Caco-2 (cell line): ENCODE measurements around the gene LYST. TPM values are rescaled to one million over a fixed set of nuclear protein-coding genes. Genes with fewer than 3 reads are reported as not detected.

Source experiments
- BruUV-seq: library from RNA; stranded (reverse); fragments of 400-500 nt; replicated peaks from 2 replicates; lab custom pipeline; 2021; lab: Mats Ljungman, UMichigan
- CTCF ChIA-PET: fragments of 300-600 bp; sonication (Branson Sonifier 250); formaldehyde crosslinking; loops from one replicate; lab custom pipeline; 2022; ENCODE audit warnings: antibody characterized with exemption; lab: Charles Lee
- POLR2A ChIA-PET: fragments of 300-600 bp; sonication (Branson Sonifier 250); formaldehyde crosslinking; loops from one replicate; lab custom pipeline; 2022; ENCODE audit warnings: antibody characterized with exemption; lab: Charles Lee
- DNase-seq, 2 experiments: peaks; one replicate each; pipeline versions ENCODE4 v3.0.0 to v3.0.0-alpha.2; 2020 to 2022
- H3K27me3 ChIP-seq: replicated peaks from 2 replicates; pipeline ENCODE4 v1.6.0; 2011; ENCODE audit warnings: low read length; ENCODE audit not compliant: control insufficient read depth, insufficient read depth
- H3K36me3 ChIP-seq: 2 replicates; pipeline ENCODE4 v1.5.1; 2011; ENCODE audit warnings: low read length; ENCODE audit not compliant: control insufficient read depth, insufficient read depth
- H3K4me1 ChIP-seq: fragments of 250-450 bp; sonication (Bioruptor Pico); 2 replicates; pipeline ENCODE4 v1.5.1; 2020; ENCODE audit warnings: mild to moderate bottlenecking
- H3K4me3 ChIP-seq: 2 replicates; pipeline ENCODE4 v1.5.1; 2011; ENCODE audit warnings: low read depth, mild to moderate bottlenecking, control low read depth, low read length
- H3K9me3 ChIP-seq: fragments of 250-450 bp; sonication (Bioruptor Pico); 2 replicates; pipeline ENCODE4 v1.5.1; 2020; ENCODE audit warnings: mild to moderate bottlenecking, moderate library complexity
- H3K27ac Mint-ChIP-seq: one replicate; pipeline ENCODE4 v1.8.0; 2022; ENCODE audit warnings: mixed read lengths; ENCODE audit not compliant: unreplicated experiment
- H3K27me3 Mint-ChIP-seq: one replicate; pipeline ENCODE4 v1.8.0; 2022; ENCODE audit warnings: mixed read lengths; ENCODE audit not compliant: insufficient read depth, unreplicated experiment
- H3K36me3 Mint-ChIP-seq: one replicate; pipeline ENCODE4 v1.8.0; 2022; ENCODE audit warnings: mild to moderate bottlenecking, mixed read lengths; ENCODE audit not compliant: insufficient read depth, unreplicated experiment
- H3K4me1 Mint-ChIP-seq: one replicate; pipeline ENCODE4 v1.8.0; 2022; ENCODE audit warnings: low read depth, mixed read lengths; ENCODE audit not compliant: unreplicated experiment
- H3K4me3 Mint-ChIP-seq: one replicate; pipeline ENCODE4 v1.8.0; 2022; ENCODE audit warnings: mild to moderate bottlenecking, moderate library complexity, mixed read lengths; ENCODE audit not compliant: unreplicated experiment
- H3K9me3 Mint-ChIP-seq: one replicate; pipeline ENCODE4 v1.8.0; 2022; ENCODE audit warnings: mixed read lengths; ENCODE audit not compliant: unreplicated experiment
- CTCF ChIP-seq, 2 experiments: fragments of 200-600 bp in 1 of 2; IDR thresholded peaks; 1 replicate in 1 of 2; 2 replicates in 1 of 2; pipeline versions ENCODE4 v1.5.1 to v1.8.0; 2011 to 2022; ENCODE audit warnings: antibody characterized with exemption in 1 of 2, control low read depth in 1 of 2, inconsistent platforms in 1 of 2, low read depth in 1 of 2, low read length in 1 of 2, mild to moderate bottlenecking in 1 of 2, moderate library complexity in 1 of 2; ENCODE audit not compliant: insufficient read depth in 1 of 2, severe bottlenecking in 1 of 2, unreplicated experiment in 1 of 2
- intact Hi-C: fragments of 100-400 bp; cut with micrococcal nuclease; formaldehyde crosslinking; loops from one replicate; pipeline ENCODE4 v1.10.0; 2022; ENCODE audit not compliant: unreplicated experiment
- total RNA-seq: library from RNA; stranded (reverse); gene quantifications from 2 replicates; pipeline ENCODE4 v1.2.3, GENCODE V29; 2022

The LYST gene
- total RNA-seq, 1 experiment from 2014 or later: 5.6 TPM

GRCh38 chr1:235887676-235888075, 21.0 kb upstream of the LYST start:
- intact Hi-C loops: no loop called here
- Histone ChIP-seq H3K36me3 (no peaks in the 10 kb centered on the region), H3K9me3 (no peaks in the 10 kb centered on the region), H3K4me3 (no peak overlapping the region), H3K27me3 (no peaks in the 10 kb centered on the region), H3K4me1 (peaks cover 29% of the 10 kb centered on the region)
- BruUV-seq: no TSS peak
- Mint-ChIP-seq H3K27ac (no peak overlapping the region), H3K4me3 (no peak overlapping the region), H3K9me3 (peaks cover 6% of the 10 kb centered on the region), H3K27me3 (no peaks in the 10 kb centered on the region), H3K4me1 (peaks cover 36% of the 10 kb centered on the region), H3K36me3 (no peaks in the 10 kb centered on the region)
- no peak for TF ChIP-seq CTCF (IDR thresholded peaks at IDR 0.05; ENCODE audit: insufficient read depth in 1 of 2, low read depth in 1 of 2, low read length in 1 of 2, severe bottlenecking in 1 of 2, unreplicated experiment in 1 of 2)
- ChIA-PET POLR2A (no interaction called here), CTCF (no interaction called here)
- no peak for DNase-seq

GRCh38 chr1:235885655-235886262, 19.1 kb upstream of the LYST start:
- Mint-ChIP-seq H3K36me3 (no peaks in the 10 kb centered on the region), H3K4me1 (peaks cover 24% of the 10 kb centered on the region), H3K4me3 (no peak overlapping the region), H3K27me3 (no peaks in the 10 kb centered on the region), H3K9me3 (peaks cover 6% of the 10 kb centered on the region), H3K27ac (no peak overlapping the region)
- DNase-seq: no peak
- Histone ChIP-seq H3K27me3 (no peaks in the 10 kb centered on the region), H3K4me1 (peaks cover 17% of the 10 kb centered on the region), H3K9me3 (no peaks in the 10 kb centered on the region), H3K36me3 (no peaks in the 10 kb centered on the region), H3K4me3 (no peak overlapping the region)
- no TSS peak for BruUV-seq
- ChIA-PET POLR2A (no interaction called here), CTCF (interaction anchor here (0.8 to 0.9 kb wide), 2 partner anchors 20 to 21 kb away, joined by 3 read pairs; no protein-coding TSS in a partner anchor)
- intact Hi-C loops: no loop called here
- TF ChIP-seq CTCF (IDR thresholded peaks at IDR 0.05; ENCODE audit: insufficient read depth in 1 of 2, low read depth in 1 of 2, low read length in 1 of 2, severe bottlenecking in 1 of 2, unreplicated experiment in 1 of 2): no peak

- CTCF ChIA-PET: no interaction called here
- H3K4me1 Mint-ChIP-seq: peaks cover 12% of the 10 kb centered on the region
- intact Hi-C loops: no loop called here
- H3K27ac Mint-ChIP-seq: no peak overlapping the region
- no peaks in the 10 kb centered on the region for H3K36me3 Mint-ChIP-seq
- POLR2A ChIA-PET: no interaction called here
- Histone ChIP-seq H3K4me1 (peaks cover 13% of the 10 kb centered on the region; the same call in 1 of the 2 replicates), H3K4me3 (no peak overlapping the region), H3K27me3 (no peaks in the 10 kb centered on the region), H3K36me3 (no peaks in the 10 kb centered on the region), H3K9me3 (no peaks in the 10 kb centered on the region)
- H3K4me3 Mint-ChIP-seq: no peak overlapping the region
- BruUV-seq: no TSS peak
- H3K9me3 Mint-ChIP-seq: peaks cover 2% of the 10 kb centered on the region
- no peak for TF ChIP-seq CTCF (IDR thresholded peaks at IDR 0.05; ENCODE audit: insufficient read depth in 1 of 2, low read depth in 1 of 2, low read length in 1 of 2, severe bottlenecking in 1 of 2, unreplicated experiment in 1 of 2)
- H3K27me3 Mint-ChIP-seq: no peaks in the 10 kb centered on the region
- no peak for DNase-seq
Measured at GRCh38 chr1:235883261-235883927, 16.7 kb upstream of the LYST start.
